Urothelium cell line (cell line): ENCODE measurements around the gene CEP128.

Experiments
- DNase-seq: peaks from one replicate; pipeline ENCODE4 v3.0.0; 2011; ENCODE audit warnings: low spot score, mixed read lengths
- FAIRE-seq: peaks from 2 replicates; lab custom pipeline; 2011; peaks lifted over from hg19 to GRCh38; lab: Jason Lieb, UNC

Gene CEP128

DNA sequence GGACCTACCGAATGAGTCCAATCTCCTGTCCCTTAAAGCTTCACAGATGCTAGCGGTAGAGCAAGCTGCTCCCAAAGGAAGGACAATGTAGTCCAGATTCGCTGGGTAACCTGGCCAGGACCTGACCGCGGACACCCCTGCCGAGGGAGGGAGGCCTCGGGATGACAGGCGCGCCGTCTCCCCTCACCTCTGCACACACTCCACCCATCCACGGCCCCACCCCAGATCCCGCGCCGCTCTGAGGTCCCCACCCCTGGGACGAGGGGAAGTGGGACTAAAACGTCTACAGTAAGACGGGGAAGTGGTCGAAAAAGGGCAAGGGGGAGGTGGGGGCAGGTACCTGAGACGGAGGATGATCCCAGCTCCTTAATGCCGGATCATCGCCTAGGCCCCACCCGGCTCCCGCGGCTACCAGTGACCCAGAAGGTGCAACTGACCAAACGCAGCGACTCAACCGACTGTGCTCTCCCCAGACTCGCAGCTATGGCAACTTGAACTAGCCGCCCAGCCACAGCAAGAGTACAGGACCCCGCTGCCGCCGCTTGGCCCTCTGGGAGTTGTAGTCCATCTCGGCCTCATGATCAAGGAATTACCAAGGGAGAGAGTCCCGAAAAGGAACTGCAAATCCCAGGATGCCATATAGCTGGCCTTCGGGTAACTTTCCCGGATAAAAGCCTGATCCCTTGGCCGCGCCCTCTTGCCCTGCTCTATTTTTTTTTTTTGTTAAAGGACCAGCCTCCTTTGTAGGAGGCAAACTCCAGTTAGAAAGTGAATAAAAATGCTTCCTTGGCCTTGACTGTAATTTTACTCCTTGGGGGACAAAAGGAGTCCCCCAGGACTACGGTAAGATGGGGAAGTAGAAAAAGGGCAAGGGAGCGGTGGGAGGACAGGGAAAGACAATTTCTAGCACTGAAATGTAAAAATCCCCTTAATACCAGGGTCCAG, at the start of gene CEP128:
Gene CEP128 (minus strand): TSS at position 498 of the 945 bp plus-strand sequence.
- FAIRE-seq (peak; percentile 56), DNase-seq (peak; percentile 93)

DNA sequence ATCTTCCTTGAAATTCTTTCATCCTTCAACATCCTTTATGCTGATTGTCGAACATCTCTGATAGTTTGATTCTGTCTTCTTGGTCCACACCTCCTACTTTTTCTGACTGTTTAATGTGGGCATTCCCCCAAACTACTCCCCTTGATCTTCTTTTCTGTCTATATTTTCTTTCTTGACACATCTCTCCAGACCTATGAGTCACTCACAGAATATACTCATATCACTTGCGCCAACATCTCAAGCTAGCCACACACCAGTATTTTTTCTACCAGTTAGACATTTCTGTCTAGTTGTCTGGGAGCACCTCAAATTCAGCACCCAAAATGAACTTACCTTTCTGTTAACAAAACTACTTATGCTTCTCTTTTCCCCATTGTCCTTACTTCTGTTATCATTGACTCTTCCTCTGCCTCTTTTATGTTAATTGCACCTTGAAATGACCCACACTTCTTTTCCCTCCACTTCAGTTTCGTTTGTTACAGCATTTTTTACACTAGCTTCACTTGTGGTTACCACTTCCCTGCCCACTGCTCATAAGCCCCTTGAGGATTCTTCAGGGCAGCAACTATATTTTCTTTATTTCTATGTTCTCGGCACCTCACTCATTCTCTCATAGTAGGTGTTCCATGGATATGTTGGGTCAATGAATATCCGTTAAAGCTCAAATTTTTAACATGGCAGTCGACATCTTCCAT, 47.3 kb upstream of the CEP128 start:
- FAIRE-seq (no peak), DNase-seq (no peak)

DNA sequence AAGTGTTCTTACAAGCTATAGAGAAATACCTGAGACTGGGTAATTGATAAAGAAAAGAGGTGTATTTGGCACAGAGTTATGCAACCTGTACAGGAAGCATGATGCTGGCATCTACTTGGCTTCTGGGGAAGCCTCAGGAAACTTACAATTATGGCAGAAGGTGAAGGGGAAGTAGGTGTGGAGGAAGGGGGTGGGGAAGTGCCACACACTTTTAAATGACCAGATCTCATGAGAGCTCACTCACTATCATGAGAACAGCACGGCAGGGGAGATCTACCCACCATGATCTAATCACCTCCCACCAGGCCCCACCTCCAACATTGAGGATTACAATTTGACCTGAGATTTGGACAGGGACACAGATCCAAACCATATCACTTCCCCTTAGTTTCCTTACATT, 46.7 kb upstream of the CEP128 start:
- FAIRE-seq, result no peak

DNA sequence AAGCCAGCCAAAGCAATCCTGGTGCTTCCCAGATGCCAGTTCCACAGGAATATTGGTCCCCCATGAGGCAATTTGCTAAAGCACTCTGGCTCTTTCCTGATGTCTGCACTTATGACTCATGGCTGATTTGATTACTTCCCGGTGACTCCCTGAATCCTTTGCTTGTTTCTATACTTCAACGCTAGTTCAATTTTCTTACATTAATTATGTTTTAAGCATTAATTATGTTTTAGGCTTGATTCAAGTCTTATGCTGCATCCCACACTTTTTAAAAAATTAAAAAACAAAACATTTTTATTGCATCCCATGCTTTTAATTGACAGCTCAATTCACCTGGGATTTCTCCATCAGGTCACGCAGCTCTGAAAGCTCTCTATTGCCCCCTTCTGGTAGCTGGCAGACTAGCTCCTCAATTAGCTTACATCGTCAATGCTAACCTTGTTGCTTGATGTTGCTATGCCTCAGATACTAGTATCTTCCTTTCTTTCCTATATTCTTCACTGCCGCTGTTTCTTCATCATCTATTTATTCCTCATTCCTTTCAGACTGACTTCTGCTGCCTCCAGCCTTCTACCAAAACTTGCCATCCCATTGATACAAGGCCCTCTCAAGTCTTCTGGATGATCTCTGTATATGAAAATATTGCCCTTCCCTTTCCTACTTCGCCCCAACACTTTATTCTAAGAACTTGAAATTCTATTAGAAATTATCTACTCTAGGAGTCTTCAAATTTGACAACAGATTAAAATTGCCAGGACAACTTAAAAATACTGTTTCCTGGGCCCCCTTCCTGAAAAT, 45.9 kb upstream of the CEP128 start:
- DNase-seq (peak; percentile 77), FAIRE-seq (peak; percentile 35)

More for the DNA sequence above, 46.7 kb upstream of the CEP128 start:
- no peak for DNase-seq

DNA sequence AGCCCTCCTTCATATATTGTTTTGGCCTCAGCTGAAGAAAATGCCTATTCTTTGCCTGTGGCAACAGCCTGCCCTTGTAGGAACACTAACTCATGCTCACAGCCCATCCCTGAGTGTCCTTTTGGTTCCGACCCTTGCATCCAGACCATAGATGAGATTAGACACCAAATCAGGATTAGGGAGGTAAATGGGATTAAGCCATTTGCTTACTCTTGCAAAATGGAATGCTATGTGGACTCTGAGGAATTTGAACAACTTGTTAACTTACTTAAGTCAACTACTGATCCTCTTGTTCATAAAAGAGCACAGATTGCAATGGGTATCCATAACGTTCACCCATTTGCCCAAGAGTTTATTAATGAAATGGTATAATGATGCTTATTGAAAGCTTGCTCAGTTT, 41.2 kb upstream of the CEP128 start:
- FAIRE-seq, result no peak
- no peak for DNase-seq

DNA sequence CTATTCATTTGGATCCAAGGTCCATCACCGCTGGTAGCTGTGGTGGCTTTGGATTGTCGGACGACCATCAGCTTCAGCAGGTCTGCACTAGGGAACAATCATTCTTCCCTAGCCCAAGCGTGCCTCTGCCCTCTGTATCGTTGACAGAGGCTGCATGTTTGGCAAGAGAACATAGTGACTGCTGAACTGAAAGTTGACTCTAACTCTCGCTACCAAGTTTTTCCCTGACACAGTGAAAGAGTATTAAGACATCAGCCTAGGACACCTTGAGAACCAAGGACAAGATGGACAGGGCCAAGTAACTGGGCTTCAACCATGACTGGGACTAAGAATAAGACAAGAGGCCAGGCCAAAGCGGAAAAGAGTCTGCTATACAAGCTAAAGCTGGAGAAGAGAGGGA, 40.1 kb upstream of the CEP128 start:
- DNase-seq (no peak), FAIRE-seq (no peak)

DNA sequence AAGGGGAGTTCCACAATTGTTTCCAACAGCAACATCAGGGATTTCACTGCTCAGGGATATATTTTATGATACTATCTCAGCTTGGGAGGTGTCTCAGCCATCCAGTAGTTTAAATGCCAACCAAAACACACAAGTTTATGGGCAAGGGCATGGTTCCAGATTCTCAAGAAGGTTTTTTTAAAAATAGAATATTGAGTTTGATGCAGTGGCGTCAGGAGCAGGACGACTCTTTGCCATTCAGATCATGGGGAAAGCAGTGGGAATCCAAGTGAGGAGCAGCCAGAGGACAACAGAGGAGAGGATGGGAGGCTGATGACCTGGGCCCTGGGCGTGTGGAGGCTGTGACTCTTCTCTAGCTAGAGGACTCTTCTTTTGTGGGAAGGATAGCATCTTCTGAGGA, 39.6 kb upstream of the CEP128 start:
- no peak for FAIRE-seq
- no peak for DNase-seq

DNA sequence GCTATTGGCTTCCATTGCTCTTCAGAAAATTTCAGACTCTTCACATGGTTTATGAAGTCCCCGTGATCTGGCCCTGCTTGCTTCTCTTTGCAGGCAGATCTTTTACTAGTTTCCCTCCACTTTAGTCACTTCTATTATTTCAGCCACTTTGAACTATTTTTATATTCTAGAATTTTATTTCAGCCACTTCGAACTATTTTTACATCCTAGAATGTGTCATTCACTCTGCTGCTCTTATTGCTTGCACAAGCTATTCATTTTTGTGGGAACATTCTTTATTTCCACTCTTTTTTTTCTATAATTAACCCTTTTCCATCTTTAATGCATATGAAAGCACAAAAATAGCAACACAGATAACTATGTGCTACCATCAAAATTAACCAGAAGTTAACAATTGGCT, 38.4 kb upstream of the CEP128 start:
- DNase-seq, result no peak
- FAIRE-seq, result no peak

DNA sequence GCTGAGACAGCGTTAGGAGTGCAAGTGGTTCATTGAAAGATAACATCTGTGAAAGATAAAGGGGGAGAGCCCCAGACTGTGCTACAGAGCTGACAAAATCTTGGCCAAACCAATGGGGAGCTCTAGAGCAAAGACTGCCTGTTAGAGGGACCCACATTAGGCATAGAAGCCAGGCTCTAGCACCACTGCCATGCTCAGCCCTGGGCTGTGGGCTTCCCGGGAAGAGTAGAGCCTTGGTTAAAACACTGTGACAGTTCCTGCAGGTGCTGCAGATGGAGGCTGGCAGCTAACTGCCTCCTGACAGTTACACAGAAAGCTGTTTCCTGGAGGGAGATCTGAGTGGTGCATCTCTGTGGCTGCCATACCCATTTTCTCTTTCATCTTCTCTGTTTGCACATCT, 36.9 kb upstream of the CEP128 start:
- FAIRE-seq (no peak), DNase-seq (no peak)

DNA sequence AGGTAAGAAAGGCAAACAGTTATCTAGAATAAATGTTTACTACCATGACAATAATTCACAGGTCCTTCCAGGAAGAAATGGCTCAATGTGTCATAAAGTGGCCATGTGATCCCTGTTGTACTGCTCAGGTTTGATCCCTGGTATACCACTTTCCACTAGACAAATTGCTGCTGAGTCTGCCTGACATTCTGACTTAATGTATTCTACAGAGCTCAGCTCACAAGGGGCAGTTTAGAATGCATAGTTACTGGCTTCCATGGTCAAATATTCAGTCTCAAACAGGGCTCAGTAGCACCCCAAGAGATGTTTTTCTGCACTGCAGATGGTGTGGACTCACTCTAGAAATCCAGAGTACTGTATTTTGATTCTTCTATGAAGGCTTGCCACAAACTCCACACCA, 35.7 kb upstream of the CEP128 start:
- FAIRE-seq, result no peak

DNA sequence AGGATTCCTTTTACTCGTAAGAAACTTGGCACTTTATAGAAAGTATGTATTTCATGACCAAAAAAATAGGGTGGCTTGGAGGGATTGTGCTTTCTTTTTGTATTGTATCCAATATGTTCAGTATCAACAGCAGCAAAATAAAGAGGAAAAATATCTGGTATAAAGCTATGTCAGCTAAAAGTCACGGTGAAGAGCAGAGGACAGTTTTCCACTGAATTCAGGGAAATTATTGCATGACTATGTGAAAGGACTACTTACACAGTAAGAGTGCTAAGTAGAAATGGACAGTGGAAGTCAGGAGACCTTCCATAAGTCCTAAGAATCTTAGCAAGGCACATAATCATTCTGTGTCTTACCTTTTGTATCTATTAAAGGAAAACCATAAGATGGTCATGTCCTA, 33.1 kb upstream of the CEP128 start:
- no peak for FAIRE-seq
- no peak for DNase-seq

More for the DNA sequence above, 35.7 kb upstream of the CEP128 start:
- no peak for DNase-seq

DNA sequence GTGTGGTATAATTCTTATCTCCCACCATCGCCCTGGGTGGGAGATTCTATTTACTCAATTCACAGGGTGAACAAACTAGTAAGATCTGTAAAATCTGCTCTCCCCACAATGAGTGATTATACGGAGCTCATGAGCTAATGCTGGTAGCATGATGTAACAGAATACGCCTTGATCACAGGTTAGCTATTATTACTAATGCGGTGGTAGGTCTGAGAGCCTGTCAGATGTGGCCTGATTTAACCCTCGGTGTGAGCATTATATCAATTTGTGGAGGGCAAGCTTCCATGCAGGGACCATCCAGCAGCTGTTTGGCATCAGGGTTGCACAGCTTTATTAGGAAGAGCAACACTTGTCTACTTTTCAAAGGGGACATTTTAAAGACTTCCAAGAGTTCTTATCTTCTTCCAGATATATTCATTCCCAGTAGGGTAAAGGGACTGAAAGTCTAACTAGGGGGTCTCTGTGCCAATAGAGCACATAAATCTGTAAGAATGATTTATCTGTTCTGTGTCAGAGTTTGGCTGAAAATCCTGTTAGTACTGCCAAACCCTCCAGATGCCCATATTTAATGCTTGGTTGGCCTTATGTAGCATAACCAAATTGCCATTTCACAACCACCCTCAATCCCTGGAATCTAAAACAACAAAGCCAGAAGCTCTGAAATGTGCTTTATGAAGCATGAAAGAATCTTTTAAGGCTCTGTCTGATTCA, 32.5 kb upstream of the CEP128 start:
- FAIRE-seq, result peak; percentile 44
- DNase-seq, result no peak

DNA sequence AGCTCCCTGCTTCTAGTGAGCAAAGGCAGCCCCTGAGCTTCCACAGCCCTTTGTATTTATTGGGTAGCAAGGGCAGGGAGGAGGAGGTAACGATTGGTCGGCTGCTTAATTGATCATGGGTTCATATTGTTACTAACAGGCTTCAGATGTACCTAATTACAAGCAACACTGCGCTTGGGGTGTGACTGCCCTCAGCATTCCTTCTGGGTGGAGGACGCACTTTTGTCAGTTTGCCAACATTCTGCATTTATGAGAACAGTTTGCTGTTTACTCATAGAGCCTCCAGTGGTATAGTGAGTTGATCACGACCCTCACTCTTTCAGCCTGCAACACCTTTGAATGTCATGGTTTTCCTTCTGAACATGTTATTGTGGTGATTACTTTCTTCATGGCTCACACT, 23.5 kb upstream of the CEP128 start:
- FAIRE-seq, result peak; percentile 58

DNA sequence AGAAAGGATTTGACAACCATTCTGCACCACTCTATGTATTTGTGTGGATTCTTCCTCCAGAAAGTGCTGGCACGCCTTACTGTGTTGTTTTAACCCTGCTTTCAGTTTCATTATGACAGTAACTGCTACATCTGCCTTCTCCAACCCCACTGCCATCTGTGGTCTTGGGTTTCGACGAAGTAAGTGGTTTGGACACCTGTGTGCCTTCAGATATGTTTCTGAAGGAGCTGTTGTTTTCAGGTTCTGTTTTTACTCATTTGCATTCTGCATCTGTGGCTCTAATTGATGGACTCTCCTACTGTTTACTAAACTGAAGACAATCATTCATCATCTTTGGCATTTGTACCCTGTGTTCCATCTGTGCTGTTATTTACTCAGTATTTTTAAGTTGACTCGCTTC, 18.0 kb upstream of the CEP128 start:
- DNase-seq (no peak), FAIRE-seq (no peak)

More for the DNA sequence above, 23.5 kb upstream of the CEP128 start:
- no peak for DNase-seq

DNA sequence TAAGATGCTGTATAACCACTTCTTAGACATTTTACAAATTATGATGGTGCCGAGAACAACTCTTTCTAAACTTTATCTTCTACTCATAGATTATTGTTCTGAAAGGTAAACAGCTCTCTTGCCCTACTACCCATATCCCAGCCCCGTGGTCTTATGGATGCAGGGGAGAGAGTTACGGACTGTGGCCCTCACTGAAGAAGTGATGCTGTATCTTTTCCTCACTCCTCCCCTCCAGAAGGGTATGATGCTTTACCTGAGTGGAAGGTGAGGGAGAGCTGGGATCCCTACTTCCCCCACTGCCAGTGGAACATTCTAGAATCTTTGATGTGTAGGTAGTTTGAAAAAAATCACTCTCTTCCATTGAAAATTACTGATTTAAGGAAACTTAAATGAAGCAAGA, 17.4 kb upstream of the CEP128 start:
- FAIRE-seq, result no peak

DNA sequence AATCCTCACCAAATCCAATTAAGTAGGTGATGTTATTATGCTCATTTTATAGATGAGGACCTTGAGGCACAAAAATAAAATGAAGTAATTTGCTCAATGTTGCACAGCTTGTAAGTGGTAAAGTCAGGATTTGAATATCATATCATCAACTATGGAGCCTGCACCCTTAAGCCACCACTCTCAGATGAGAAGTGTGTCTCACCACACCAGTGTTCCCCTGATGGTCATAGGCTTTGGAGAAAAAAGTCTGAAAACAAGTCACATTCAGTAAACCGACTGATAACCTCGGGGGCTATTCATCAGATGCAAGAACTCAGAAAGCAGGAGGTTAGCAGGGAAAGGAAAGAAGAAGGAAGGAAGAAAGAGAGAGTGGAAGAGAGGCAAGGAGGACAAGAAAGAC, 16.7 kb upstream of the CEP128 start:
- DNase-seq (no peak), FAIRE-seq (no peak)

More for the DNA sequence above, 17.4 kb upstream of the CEP128 start:
- DNase-seq, result no peak

DNA sequence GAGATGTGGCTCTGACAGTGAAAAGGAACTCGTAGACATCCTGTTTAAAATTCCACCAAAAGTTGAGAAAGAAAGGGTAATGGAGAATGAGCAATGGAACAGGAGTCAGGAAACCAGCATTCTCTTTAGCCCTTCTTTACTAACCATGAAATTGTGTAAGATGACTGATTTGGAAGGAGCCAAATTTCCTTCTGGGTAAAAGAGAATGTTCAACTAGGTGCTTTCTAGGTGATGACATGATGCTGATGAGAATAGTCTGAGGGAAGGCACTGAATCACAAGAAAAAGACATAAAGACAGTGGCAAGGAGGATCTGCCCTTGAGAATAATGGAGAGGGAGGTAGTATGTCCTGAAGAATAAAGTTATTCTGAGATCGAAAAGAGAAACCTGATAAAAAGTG, 16.1 kb upstream of the CEP128 start:
- DNase-seq, result no peak
- no peak for FAIRE-seq

DNA sequence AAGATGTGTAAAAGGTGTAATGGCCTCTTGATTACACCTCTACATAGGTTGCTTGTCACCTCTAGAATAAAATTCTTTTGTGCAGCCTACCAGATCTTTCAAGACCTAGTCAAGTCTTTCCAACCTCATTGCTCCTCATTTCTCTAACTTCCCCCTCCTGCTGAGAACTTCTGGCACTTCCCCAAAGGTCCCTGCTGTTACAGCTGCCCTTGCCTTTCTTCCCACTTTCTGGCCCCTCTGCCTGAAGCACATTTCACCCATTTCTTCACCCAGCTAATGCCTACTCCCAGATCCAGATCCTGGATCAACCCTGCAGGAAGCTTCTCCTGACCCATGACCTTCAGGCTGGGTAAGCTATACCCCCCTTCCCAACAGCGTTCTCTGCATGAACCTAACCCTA, 15.4 kb upstream of the CEP128 start:
- FAIRE-seq, result no peak
- no peak for DNase-seq

DNA sequence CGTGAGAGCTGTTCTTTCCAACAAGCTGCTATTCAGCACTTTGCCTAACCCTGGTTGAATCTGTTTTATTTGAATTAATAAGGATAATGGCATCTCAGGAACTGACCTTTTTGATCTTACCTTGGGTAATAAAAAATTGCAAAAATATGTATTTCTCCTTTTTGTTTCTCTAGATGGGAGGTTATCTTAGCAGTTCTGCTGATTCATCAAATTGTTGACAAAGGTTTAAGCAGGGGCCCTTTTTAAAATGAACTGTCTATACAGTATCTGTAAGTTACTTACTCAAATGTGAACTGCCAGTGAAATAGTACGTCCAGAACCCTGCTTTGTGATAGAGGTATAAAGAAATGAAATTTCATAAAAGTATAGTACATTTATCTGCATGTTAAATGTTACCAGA, 14.6 kb upstream of the CEP128 start:
- no peak for FAIRE-seq

DNA sequence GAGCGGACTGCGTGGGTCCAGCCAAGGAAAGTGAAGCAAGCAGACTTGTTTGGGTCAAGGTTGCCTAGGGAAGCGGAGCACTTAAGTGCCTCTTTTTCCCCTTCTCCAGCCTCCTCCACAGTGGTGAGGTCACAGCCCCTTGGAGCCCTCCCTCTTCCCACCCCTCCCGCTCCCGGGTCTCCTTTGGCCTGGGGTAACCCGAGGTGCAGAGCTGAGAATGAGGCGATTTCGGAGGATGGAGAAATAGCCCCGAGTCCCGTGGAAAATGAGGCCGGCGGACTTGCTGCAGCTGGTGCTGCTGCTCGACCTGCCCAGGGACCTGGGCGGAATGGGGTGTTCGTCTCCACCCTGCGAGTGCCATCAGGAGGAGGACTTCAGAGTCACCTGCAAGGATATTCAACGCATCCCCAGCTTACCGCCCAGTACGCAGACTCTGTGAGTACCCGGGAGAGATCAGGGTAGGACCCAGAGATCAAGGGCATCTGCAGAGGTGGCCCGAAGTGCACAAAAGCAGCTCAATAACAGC, 13.9 kb upstream of the CEP128 start, which contains the start of gene TSHR:
Gene TSHR (plus strand): TSS at position 206 of the 526 bp plus-strand sequence. CDS start 60 bp downstream, at position 266.
- FAIRE-seq, result peak; percentile 23
- DNase-seq, result peak; percentile 31

More for the DNA sequence above, 14.6 kb upstream of the CEP128 start:
- no peak for DNase-seq
